Natural killer cell (primary cell): ENCODE results near the gene RSRC1. TPM values are rescaled to one million over a fixed set of nuclear protein-coding genes. Genes with fewer than 3 reads are reported as not detected.

ENCODE experiments used
- ATAC-seq, 3 donors: fragments of 150-1000 bp in 2 of 3; fragments of 200-7000 bp in 1 of 3; cut with Tn5 transposase; 1 replicate in 1 of 3; 2 replicates in 2 of 3; pipeline ENCODE4 v1.10.0; 2021; ENCODE audit warnings: mild to moderate bottlenecking in 2 of 3, moderate library complexity in 2 of 3
- DNase-seq, 2 donors: peaks; one replicate each; pipeline versions ENCODE4 v3.0.0 to v3.0.0-alpha.2; 2013 to 2021; ENCODE audit warnings: mixed read lengths in 1 of 2
- H3K27ac ChIP-seq: one replicate; pipeline ENCODE4 v1.5.1; 2013; ENCODE audit warnings: mild to moderate bottlenecking, low read length
- H3K27me3 ChIP-seq: one replicate; pipeline ENCODE4 v1.6.1; 2013; ENCODE audit warnings: low read length; ENCODE audit not compliant: control insufficient read depth, insufficient read depth
- H3K36me3 ChIP-seq: one replicate; pipeline ENCODE4 v1.6.1; 2013; ENCODE audit warnings: low read length; ENCODE audit not compliant: control insufficient read depth, insufficient read depth
- H3K4me1 ChIP-seq: one replicate; pipeline ENCODE4 v1.6.1; 2013; ENCODE audit warnings: low read length; ENCODE audit not compliant: control insufficient read depth, insufficient read depth
- H3K4me3 ChIP-seq: one replicate; pipeline ENCODE4 v1.5.1; 2013; ENCODE audit warnings: low read length
- H3K9me3 ChIP-seq: one replicate; pipeline ENCODE4 v1.6.1; 2013; ENCODE audit warnings: low read length; ENCODE audit not compliant: control insufficient read depth, insufficient read depth
- H3K27ac Mint-ChIP-seq, 2 donors: one replicate each; pipeline ENCODE4 v1.8.0; 2022; ENCODE audit warnings: mild to moderate bottlenecking in 2 of 2, mixed read lengths in 2 of 2, moderate library complexity in 1 of 2
- H3K27me3 Mint-ChIP-seq, 2 donors: one replicate each; pipeline ENCODE4 v1.8.0; 2022; ENCODE audit warnings: low read depth in 2 of 2, mixed read lengths in 2 of 2
- H3K36me3 Mint-ChIP-seq: one replicate; pipeline ENCODE4 v1.8.0; 2022; ENCODE audit warnings: mixed read lengths
- H3K4me1 Mint-ChIP-seq, 2 donors: one replicate each; pipeline ENCODE4 v1.8.0; 2022; ENCODE audit warnings: mixed read lengths in 2 of 2
- H3K4me3 Mint-ChIP-seq: one replicate; pipeline ENCODE4 v1.8.0; 2022; ENCODE audit warnings: mild to moderate bottlenecking, moderate library complexity, mixed read lengths
- H3K9me3 Mint-ChIP-seq, 2 donors: one replicate each; pipeline ENCODE4 v1.8.0; 2022; ENCODE audit warnings: mixed read lengths in 2 of 2
- WGBS: methylation state at CpG from one replicate; pipeline ENCODE4 v1.1.7; 2013; ENCODE audit warnings: missing lambda C conversion rate; ENCODE audit not compliant: insufficient coverage; 5-methylcytosine and 5-hydroxymethylcytosine counted together
- intact Hi-C: fragments of 100-400 bp; cut with micrococcal nuclease; formaldehyde crosslinking; loops from one replicate; pipeline ENCODE4 v1.14.2; 2022
- total RNA-seq, 4 donors: library from RNA; stranded (reverse); fragments of 120-200 nt in 1 of 4; gene quantifications; one replicate each; pipeline versions ENCODE4 v1.2.3 to v1.2.4, GENCODE V29; 2013 to 2022
- TF ChIP-seq, protein P1 (sequence below): fragments of 200-600 bp; IDR thresholded peaks from one replicate; pipeline ENCODE4 v1.8.0; 2022; ENCODE audit warnings: antibody characterized with exemption

The RSRC1 gene
- total RNA-seq, 3 donors from 2014 or later (not counting 1 experiment from before 2014, with no cell fraction given): 37.3 to 41.1 (median 37.6) TPM

DNA sequence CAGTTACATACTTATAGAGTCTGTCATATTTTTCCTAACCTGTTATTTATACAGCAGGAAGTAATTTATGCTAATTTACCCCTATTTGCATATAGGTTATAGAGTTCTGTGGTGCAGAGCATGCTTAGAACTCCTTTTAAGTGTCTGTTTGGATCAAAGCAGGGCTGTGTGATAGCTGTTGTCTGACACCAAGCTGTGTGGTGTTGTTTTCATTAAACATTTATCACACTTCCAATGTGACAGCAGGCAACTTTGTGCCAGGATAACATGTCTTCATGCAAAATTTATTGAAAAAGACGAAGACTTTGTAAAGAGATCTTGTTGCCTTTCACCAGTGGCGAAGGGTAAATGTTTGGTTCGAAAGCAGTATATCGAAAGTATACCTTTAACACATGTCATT is 100.2 kb downstream of the RSRC1 start:
- no peak overlapping the region for H3K4me3 ChIP-seq
- ATAC-seq (no peak), DNase-seq (no peak)
- TF ChIP-seq, protein P1, sequence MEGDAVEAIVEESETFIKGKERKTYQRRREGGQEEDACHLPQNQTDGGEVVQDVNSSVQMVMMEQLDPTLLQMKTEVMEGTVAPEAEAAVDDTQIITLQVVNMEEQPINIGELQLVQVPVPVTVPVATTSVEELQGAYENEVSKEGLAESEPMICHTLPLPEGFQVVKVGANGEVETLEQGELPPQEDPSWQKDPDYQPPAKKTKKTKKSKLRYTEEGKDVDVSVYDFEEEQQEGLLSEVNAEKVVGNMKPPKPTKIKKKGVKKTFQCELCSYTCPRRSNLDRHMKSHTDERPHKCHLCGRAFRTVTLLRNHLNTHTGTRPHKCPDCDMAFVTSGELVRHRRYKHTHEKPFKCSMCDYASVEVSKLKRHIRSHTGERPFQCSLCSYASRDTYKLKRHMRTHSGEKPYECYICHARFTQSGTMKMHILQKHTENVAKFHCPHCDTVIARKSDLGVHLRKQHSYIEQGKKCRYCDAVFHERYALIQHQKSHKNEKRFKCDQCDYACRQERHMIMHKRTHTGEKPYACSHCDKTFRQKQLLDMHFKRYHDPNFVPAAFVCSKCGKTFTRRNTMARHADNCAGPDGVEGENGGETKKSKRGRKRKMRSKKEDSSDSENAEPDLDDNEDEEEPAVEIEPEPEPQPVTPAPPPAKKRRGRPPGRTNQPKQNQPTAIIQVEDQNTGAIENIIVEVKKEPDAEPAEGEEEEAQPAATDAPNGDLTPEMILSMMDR: no peak
- no peaks in the 10 kb centered on the region for H3K36me3 Mint-ChIP-seq
- no peak overlapping the region for H3K27ac Mint-ChIP-seq
- no peaks in the 10 kb centered on the region for H3K9me3 ChIP-seq
- H3K27me3 ChIP-seq: no peaks in the 10 kb centered on the region
- H3K9me3 Mint-ChIP-seq: peaks cover 0 to 3% of the 10 kb centered on the region in 2 donors
- H3K4me1 Mint-ChIP-seq: no peaks in the 10 kb centered on the region
- no peaks in the 10 kb centered on the region for H3K4me1 ChIP-seq
- intact Hi-C loops: no loop called here
- no peaks in the 10 kb centered on the region for H3K27me3 Mint-ChIP-seq
- H3K27ac ChIP-seq: no peak overlapping the region
- H3K4me3 Mint-ChIP-seq: no peak overlapping the region
- no peaks in the 10 kb centered on the region for H3K36me3 ChIP-seq
- 97% methylated on average over 4 of the region's 4 CpGs for WGBS

DNA sequence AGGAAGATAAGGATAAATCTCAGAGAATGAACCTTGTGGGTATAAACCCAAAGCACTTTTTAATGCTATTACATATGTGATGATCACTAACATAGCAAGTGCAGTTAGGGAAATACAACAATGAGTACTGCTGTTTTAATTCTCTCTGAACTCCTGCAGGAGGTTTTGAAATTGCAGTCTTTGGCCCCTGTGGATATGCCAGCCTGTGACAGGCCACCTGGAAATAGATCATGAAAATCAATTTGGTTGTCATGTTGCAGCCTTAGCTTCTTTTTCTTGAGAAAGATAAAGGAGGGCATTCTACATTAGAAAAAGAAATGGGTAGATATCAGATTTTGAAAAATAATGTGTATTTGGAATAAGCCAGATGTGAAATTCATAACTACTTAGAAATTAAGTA is 103.6 kb downstream of the RSRC1 start:
- Histone ChIP-seq H3K4me1 (no peaks in the 10 kb centered on the region), H3K27ac (no peak overlapping the region), H3K36me3 (no peaks in the 10 kb centered on the region), H3K4me3 (no peak overlapping the region), H3K9me3 (no peaks in the 10 kb centered on the region), H3K27me3 (no peaks in the 10 kb centered on the region)
- Mint-ChIP-seq H3K4me1 (no peaks in the 10 kb centered on the region), H3K27me3 (no peaks in the 10 kb centered on the region), H3K36me3 (no peaks in the 10 kb centered on the region), H3K9me3 (peaks cover 2 to 6% of the 10 kb centered on the region in 2 donors), H3K4me3 (no peak overlapping the region), H3K27ac (no peak overlapping the region)
- intact Hi-C loops: no loop called here
- TF ChIP-seq, protein P1: no peak
- ATAC-seq (no peak), DNase-seq (no peak)

DNA sequence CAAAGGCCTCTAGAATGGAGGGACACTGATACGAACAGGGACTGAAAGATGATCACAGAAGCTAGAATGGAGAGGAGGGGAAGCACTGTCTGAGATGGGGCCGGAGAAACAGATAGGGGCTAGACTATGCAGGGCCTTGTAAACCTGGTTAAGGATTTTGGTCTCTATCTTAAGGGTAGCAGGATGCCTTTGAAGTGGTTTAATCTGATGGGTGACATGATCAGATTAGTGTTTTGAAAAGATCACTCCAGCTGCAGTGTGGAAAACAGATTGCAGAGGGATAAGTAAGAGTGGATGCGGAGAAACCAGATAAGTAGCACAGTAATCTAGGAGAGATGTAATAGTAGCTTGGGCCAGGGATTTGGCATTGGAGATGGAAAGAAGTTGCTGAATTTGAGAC is 108.1 kb downstream of the RSRC1 start:
- WGBS: 94% methylated on average over 3 of the region's 3 CpGs
- no peak overlapping the region for H3K27ac Mint-ChIP-seq

DNA sequence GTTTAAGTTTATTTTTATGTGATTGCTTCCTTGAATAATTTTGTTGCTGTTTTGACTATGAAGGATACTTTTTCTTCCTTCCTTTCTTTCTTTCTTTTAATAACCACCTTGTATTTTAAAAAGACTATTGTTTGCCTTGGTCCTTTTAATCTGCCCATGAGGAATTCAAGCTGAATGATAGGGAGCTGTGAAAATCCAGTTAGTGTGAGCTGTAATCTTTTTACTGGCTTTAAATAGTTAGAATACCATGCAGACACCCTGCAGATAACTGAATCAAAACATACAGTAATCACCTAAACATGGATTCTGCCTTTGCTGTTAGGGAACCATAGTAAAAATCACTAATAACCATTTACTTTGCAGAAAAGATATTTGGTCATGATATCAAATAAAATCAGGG is 110.7 kb downstream of the RSRC1 start:
- Mint-ChIP-seq H3K36me3 (no peaks in the 10 kb centered on the region), H3K4me1 (no peaks in the 10 kb centered on the region), H3K27ac (no peak overlapping the region), H3K27me3 (no peaks in the 10 kb centered on the region), H3K4me3 (no peak overlapping the region), H3K9me3 (peaks cover 0 to 3% of the 10 kb centered on the region in 2 donors)
- peaks cover 2% of the 10 kb centered on the region for H3K36me3 ChIP-seq
- intact Hi-C loops: no loop called here
- TF ChIP-seq, protein P1: no peak
- no peaks in the 10 kb centered on the region for H3K4me1 ChIP-seq
- H3K4me3 ChIP-seq: no peak overlapping the region
- H3K9me3 ChIP-seq: no peaks in the 10 kb centered on the region
- ATAC-seq: no peak
- DNase-seq: no peak
- H3K27ac ChIP-seq: no peak overlapping the region
- H3K27me3 ChIP-seq: no peaks in the 10 kb centered on the region

More for the DNA sequence above, 108.1 kb downstream of the RSRC1 start:
- Histone ChIP-seq H3K36me3 (peaks cover 2% of the 10 kb centered on the region), H3K27me3 (no peaks in the 10 kb centered on the region), H3K9me3 (no peaks in the 10 kb centered on the region), H3K4me3 (no peak overlapping the region), H3K4me1 (no peaks in the 10 kb centered on the region), H3K27ac (no peak overlapping the region)
- intact Hi-C loops: no loop called here
- no peaks in the 10 kb centered on the region for H3K27me3 Mint-ChIP-seq
- no peaks in the 10 kb centered on the region for H3K36me3 Mint-ChIP-seq
- H3K4me3 Mint-ChIP-seq: no peak overlapping the region
- peaks cover 2 to 6% of the 10 kb centered on the region in 2 donors for H3K9me3 Mint-ChIP-seq
- ATAC-seq: no peak
- H3K4me1 Mint-ChIP-seq: no peaks in the 10 kb centered on the region
- no peak for DNase-seq
- TF ChIP-seq, protein P1: no peak
